Gastrocnemius medialis (tissue), 4 donors: ENCODE results near the gene BCL7B. TPM values are rescaled to one million over a fixed set of nuclear protein-coding genes. Genes with fewer than 3 reads are reported as not detected.
A peak's percentile ranks its signal among the peaks of the same experiment; 100 is the strongest.

ENCODE experiments used
- ATAC-seq, 2 donors: fragments of 150-250 bp; one replicate each; pipeline ENCODE4 v1.9.1; 2016
- DNase-seq, 2 donors: peaks; one replicate each; pipeline ENCODE4 v3.0.0-alpha.2; 2019
- H3K27ac ChIP-seq, 4 donors: fragments of 200-600 bp; sonication (generic); 1 replicate in 1 of 4; 2 replicates in 3 of 4; pipeline ENCODE4 v1.5.1; 2016 to 2018; ENCODE audit warnings: mild to moderate bottlenecking in 2 of 4, moderate library complexity in 1 of 4
- H3K27me3 ChIP-seq, 3 donors: fragments of 200-600 bp; sonication (generic) in 2 of 3; 1 replicate in 1 of 3; 2 replicates in 2 of 3; pipeline versions ENCODE4 v1.5.1 to v1.6.0; 2016 to 2019; ENCODE audit warnings: mild to moderate bottlenecking in 1 of 3, moderate library complexity in 1 of 3
- H3K36me3 ChIP-seq, 2 donors: fragments of 200-600 bp; sonication (generic) in 1 of 2; one replicate each; pipeline ENCODE4 v1.5.1; 2017 to 2018
- H3K4me1 ChIP-seq, 2 donors: fragments of 200-600 bp; sonication (generic) in 1 of 2; one replicate each; pipeline ENCODE4 v1.5.1; 2016 to 2017; ENCODE audit warnings: mild to moderate bottlenecking in 2 of 2
- H3K4me3 ChIP-seq, 4 donors: fragments of 200-600 bp; sonication (generic) in 3 of 4; 1 replicate in 1 of 4; 2 replicates in 3 of 4; pipeline ENCODE4 v1.5.1; 2016 to 2019; ENCODE audit warnings: mild to moderate bottlenecking in 2 of 4
- H3K9me3 ChIP-seq, 3 donors: fragments of 200-600 bp; sonication (generic) in 2 of 3; 1 replicate in 1 of 3; 2 replicates in 2 of 3; pipeline ENCODE4 v1.5.1; 2016 to 2019
- POLR2A ChIP-seq, 2 donors: fragments of 450-650 bp; IDR thresholded peaks; one replicate each; pipeline ENCODE4 v1.6.1; 2017; ENCODE audit warnings: antibody characterized with exemption in 2 of 2, mild to moderate bottlenecking in 2 of 2, moderate library complexity in 2 of 2
- in situ Hi-C, 4 donors: fragments of 200-750 bp; cut with MboI; loops; one replicate each; pipeline versions ENCODE4 v1.15.0 to v1.8.0; 2017; ENCODE audit warnings: low sequenced_read_pairs in 4 of 4
- intact Hi-C: fragments of 100-400 bp; cut with DNase I; formaldehyde crosslinking; loops from one replicate; pipeline ENCODE4 v1.15.1; 2023; ENCODE audit warnings: low total_unique reads
- total RNA-seq, 4 donors: library from RNA; depleted of rRNA; stranded (reverse); fragments of >200 nt; gene quantifications; one replicate each; pipeline versions ENCODE4 v1.1.0 to v1.2.3, GENCODE V29; 2016
- TF ChIP-seq, protein P1 (sequence below), 5 experiments: fragments of 450-650 bp in 3 of 5; fragments of 200-600 bp in 2 of 5; sonication (generic) in 2 of 5; IDR thresholded peaks in 4 of 5; conservative IDR thresholded peaks in 1 of 5; 1 replicate in 4 of 5; 2 replicates in 1 of 5; pipeline ENCODE4 v1.5.1; 2016 to 2019; ENCODE audit warnings: antibody characterized with exemption in 5 of 5, mild to moderate bottlenecking in 3 of 5, moderate library complexity in 3 of 5

The BCL7B gene
- total RNA-seq, 4 donors from 2014 or later: 107 to 166 (median 119) TPM

DNA sequence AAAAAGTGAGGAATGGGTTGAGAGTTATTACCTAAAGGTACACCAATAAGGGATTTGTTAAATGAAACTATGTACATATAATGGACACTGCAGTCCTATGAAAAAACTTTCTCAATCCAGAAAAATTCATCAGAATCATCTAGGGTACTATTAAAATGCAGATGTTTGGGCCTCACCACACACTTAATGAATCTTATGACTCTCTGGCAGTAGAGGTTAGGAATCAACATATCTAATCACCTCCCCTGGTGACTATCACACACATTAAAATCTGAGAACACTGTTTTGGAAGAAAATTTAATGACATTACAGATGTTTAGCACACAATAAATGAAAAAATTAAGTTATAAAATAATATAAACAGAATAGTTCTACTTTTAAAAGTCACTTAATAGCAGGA, 67.5 kb downstream of the BCL7B start:
- Histone ChIP-seq H3K4me3 (no peak overlapping the region), H3K27ac (no peak overlapping the region), H3K27me3 (no peaks in the 10 kb centered on the region), H3K4me1 (no peaks in the 10 kb centered on the region), H3K36me3 (peaks cover 0 to 91% of the 10 kb centered on the region in 2 donors), H3K9me3 (no peaks in the 10 kb centered on the region)
- in situ Hi-C loops (no loop called here), intact Hi-C loops (no loop called here)
- DNase-seq (no peak), ATAC-seq (no peak)
- TF ChIP-seq POLR2A (IDR thresholded peaks at IDR 0.05): no peak
- TF ChIP-seq, protein P1, sequence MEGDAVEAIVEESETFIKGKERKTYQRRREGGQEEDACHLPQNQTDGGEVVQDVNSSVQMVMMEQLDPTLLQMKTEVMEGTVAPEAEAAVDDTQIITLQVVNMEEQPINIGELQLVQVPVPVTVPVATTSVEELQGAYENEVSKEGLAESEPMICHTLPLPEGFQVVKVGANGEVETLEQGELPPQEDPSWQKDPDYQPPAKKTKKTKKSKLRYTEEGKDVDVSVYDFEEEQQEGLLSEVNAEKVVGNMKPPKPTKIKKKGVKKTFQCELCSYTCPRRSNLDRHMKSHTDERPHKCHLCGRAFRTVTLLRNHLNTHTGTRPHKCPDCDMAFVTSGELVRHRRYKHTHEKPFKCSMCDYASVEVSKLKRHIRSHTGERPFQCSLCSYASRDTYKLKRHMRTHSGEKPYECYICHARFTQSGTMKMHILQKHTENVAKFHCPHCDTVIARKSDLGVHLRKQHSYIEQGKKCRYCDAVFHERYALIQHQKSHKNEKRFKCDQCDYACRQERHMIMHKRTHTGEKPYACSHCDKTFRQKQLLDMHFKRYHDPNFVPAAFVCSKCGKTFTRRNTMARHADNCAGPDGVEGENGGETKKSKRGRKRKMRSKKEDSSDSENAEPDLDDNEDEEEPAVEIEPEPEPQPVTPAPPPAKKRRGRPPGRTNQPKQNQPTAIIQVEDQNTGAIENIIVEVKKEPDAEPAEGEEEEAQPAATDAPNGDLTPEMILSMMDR (IDR thresholded peaks at IDR 0.05 in 4 of 5, conservative IDR thresholded peaks at IDR 0.05 in 1 of 5): no peak

GRCh38 chr7:73487486-73487885, 70.0 kb downstream of the BCL7B start:
- no peak for ATAC-seq
- in situ Hi-C loops: no loop called here
- TF ChIP-seq, protein P1 (IDR thresholded peaks at IDR 0.05 in 4 of 5, conservative IDR thresholded peaks at IDR 0.05 in 1 of 5): no peak
- no peak for TF ChIP-seq POLR2A (IDR thresholded peaks at IDR 0.05)
- H3K36me3 ChIP-seq: peaks cover 0 to 89% of the 10 kb centered on the region in 2 donors
- no peak for DNase-seq
- intact Hi-C loops: no loop called here
- H3K4me3 ChIP-seq: no peak overlapping the region
- H3K4me1 ChIP-seq: peaks cover 7 to 8% of the 10 kb centered on the region in 2 donors
- H3K27ac ChIP-seq: peak overlapping the region in 1 of 4 donors; percentile 44
- H3K27me3 ChIP-seq: no peaks in the 10 kb centered on the region
- H3K9me3 ChIP-seq: no peaks in the 10 kb centered on the region

Other genes with a start within 250 kb of the BCL7B start
- gene NSUN5, start 248.9 kb downstream of the BCL7B start, total RNA-seq: 10 to 100 TPM; 35.2 to 48.3 (median 38.9) TPM
- under 1 TPM in 1 of 4 donors, not detected in 3; 0.41 TPM for gene TRIM50, start 229.6 kb downstream of the BCL7B start, total RNA-seq
- gene FKBP6, start 229.5 kb downstream of the BCL7B start, total RNA-seq: not detected
- 10 to 100 TPM in 3 of 4 donors, 1 to 10 TPM in 1; 9.1 to 22.0 (median 11.7) TPM for gene FZD9, start 123.9 kb downstream of the BCL7B start, total RNA-seq
- gene BAZ1B, start 35.4 kb downstream of the BCL7B start, total RNA-seq: 10 to 100 TPM; 31.2 to 47.0 (median 42.0) TPM
- gene TBL2, start 20.9 kb upstream of the BCL7B start, total RNA-seq: 10 to 100 TPM; 14.4 to 32.9 (median 22.0) TPM
- gene MLXIPL, start 66.8 kb upstream of the BCL7B start, total RNA-seq: 100 to 1,000 TPM in 1 of 4 donors, 10 to 100 TPM in 1, 1 to 10 TPM in 2; 7.6 to 107 (median 29.2) TPM
- 1 to 10 TPM in 2 of 4 donors, under 1 TPM in 2; 0.64 to 2.5 (median 1.4) TPM for gene VPS37D, start 110.1 kb upstream of the BCL7B start, total RNA-seq
- gene DNAJC30, start 125.8 kb upstream of the BCL7B start, total RNA-seq: 10 to 100 TPM in 1 of 4 donors, 1 to 10 TPM in 3; 3.9 to 10.5 (median 5.6) TPM
- 100 to 1,000 TPM in 3 of 4 donors, 10 to 100 TPM in 1; 83.9 to 128 (median 114) TPM for gene BUD23, start 125.9 kb upstream of the BCL7B start, total RNA-seq
- 1 to 10 TPM in 3 of 4 donors, under 1 TPM in 1; 0.83 to 8.1 (median 3.2) TPM for gene STX1A, start 162.0 kb upstream of the BCL7B start, total RNA-seq
- gene ABHD11, start 181.1 kb upstream of the BCL7B start, total RNA-seq: 1 to 10 TPM; 3.2 to 9.4 (median 7.6) TPM
- gene CLDN3, start 212.6 kb upstream of the BCL7B start, total RNA-seq: 1 to 10 TPM in 1 of 4 donors, not detected in 3; 5.0 TPM